GM10266 (cell line): ENCODE results near the gene ABCC10.
"Not testable (repeated sequence)": the region's sequence is repeated elsewhere in the genome, so short reads cannot be mapped to it uniquely, and the experiment has no call there.

ENCODE experiments used
- DNase-seq: peaks from one replicate; pipeline ENCODE4 v3.0.0; 2012; ENCODE audit errors: extremely low spot score
- TF ChIP-seq, protein P1 (sequence below): IDR thresholded peaks from 2 replicates; pipeline ENCODE4 v1.5.1; 2012; ENCODE audit warnings: mild to moderate bottlenecking, low read depth; ENCODE audit not compliant: control insufficient read depth, insufficient read depth; ENCODE audit errors: missing control alignments

ABCC10 gene

GRCh38 chr6:43455531-43456428, 28.4 kb downstream of the ABCC10 start, which contains the start of gene DLK2:
Gene DLK2, minus strand, starts transcription at chr6:43455548. Its CDS starts 723 bp downstream, at chr6:43454825.
- DNase-seq = peak; percentile 71

GRCh38 chr6:43457643-43458042, 30.3 kb downstream of the ABCC10 start:
- TF ChIP-seq, protein P1, sequence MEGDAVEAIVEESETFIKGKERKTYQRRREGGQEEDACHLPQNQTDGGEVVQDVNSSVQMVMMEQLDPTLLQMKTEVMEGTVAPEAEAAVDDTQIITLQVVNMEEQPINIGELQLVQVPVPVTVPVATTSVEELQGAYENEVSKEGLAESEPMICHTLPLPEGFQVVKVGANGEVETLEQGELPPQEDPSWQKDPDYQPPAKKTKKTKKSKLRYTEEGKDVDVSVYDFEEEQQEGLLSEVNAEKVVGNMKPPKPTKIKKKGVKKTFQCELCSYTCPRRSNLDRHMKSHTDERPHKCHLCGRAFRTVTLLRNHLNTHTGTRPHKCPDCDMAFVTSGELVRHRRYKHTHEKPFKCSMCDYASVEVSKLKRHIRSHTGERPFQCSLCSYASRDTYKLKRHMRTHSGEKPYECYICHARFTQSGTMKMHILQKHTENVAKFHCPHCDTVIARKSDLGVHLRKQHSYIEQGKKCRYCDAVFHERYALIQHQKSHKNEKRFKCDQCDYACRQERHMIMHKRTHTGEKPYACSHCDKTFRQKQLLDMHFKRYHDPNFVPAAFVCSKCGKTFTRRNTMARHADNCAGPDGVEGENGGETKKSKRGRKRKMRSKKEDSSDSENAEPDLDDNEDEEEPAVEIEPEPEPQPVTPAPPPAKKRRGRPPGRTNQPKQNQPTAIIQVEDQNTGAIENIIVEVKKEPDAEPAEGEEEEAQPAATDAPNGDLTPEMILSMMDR = no peak
- DNase-seq = no peak

More at GRCh38 chr6:43455531-43456428, 28.4 kb downstream of the ABCC10 start, which contains the start of gene DLK2:
- TF ChIP-seq, protein P1 = no peak

DNA sequence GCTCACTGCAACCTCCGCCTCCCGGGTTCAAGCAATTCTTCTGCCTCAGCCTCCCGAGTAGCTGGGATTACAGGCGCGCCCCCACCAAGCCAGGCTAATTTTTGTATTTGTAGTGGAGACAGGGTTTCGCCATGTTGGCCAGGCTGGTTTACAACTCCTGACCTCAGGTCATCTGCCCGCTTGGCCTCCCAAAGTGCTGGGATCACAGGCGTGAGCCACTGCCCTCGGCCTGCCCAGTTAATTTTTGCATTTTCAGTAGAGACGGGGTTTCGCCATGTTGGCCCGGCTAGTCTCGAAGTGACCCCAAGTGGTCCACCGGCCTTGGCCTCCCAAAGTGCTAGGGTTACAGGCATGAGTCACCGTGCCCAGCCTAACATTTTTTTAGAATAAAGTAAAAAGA, 30.8 kb downstream of the ABCC10 start:
- not testable (repeated sequence) for DNase-seq

- no peak for DNase-seq
- TF ChIP-seq, protein P1 = no peak
Observed at GRCh38 chr6:43459535-43459934, 32.2 kb downstream of the ABCC10 start.

DNA sequence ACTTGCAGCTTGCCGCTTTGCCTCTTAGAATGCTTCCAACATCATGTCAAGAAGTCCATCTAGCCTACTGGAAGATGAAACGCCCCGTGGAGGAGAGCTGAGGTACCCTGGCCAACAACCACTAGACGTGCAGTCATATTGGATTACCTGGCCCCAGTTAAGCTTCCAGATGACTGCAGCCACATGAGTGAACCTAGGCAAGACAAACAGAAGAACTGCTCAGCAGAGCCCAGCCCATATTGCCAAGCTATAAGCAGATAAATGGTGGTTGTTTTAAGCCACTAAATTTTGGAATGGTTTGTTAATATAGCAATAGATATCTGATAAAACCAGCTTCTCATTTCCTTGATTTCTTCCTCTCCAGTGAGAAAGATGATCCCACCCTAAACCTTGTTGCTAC, 32.7 kb downstream of the ABCC10 start:
- TF ChIP-seq, protein P1 = no peak
- no peak for DNase-seq

- no peak for DNase-seq
- TF ChIP-seq, protein P1 = no peak
Observed at GRCh38 chr6:43461936-43462335, 34.6 kb downstream of the ABCC10 start.

DNA sequence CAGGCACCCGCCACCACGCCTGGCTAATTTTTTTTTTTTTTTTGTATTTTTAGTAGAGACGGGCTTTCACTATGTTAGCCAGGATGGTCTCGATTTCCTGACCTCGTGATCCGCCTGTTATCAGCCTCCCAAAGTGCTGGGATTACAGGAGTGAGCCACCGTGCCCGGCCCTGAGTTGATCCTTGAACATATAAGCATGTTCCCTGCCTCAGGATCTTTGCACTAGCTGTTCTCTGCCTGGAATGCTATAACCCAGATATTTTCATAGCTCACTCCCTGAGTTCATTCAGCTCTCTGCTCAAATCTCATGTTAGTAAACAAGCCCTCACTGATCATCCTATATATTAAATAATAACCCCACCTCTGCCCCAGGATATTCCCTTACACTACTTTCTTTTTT, 37.0 kb downstream of the ABCC10 start:
- no peak for DNase-seq
- TF ChIP-seq, protein P1 = no peak
